ENCODE data around the gene GREB1.

Gene GREB1

GRCh38 chr2:11559066-11559785 lies 25.4 kb downstream of the GREB1 start:
- DNase-seq (ENCODE audit: low read depth in 2 of 3, low spot score in 2 of 3) = no peak

GRCh38 chr2:11559786-11560155 lies 25.9 kb downstream of the GREB1 start:
- no peak for DNase-seq (ENCODE audit: low read depth in 2 of 3, low spot score in 2 of 3)

- DNase-seq (ENCODE audit: low read depth in 2 of 3, low spot score in 2 of 3) = no peak
These were observed 27.0 kb downstream of the GREB1 start for GRCh38 chr2:11560806-11561205.

- no peak for DNase-seq (ENCODE audit: low read depth in 2 of 3, low spot score in 2 of 3)
These were observed 28.2 kb downstream of the GREB1 start for GRCh38 chr2:11562011-11562410.

GRCh38 chr2:11562476-11562875 lies 28.6 kb downstream of the GREB1 start:
- DNase-seq (ENCODE audit: low read depth in 2 of 3, low spot score in 2 of 3) = no peak

- no peak for DNase-seq (ENCODE audit: low read depth in 2 of 3, low spot score in 2 of 3)
These were observed 30.2 kb downstream of the GREB1 start for GRCh38 chr2:11563784-11564666.

- no peak for DNase-seq (ENCODE audit: low read depth in 2 of 3, low spot score in 2 of 3)
These were observed 31.1 kb downstream of the GREB1 start for GRCh38 chr2:11564816-11565567.

- no peak for DNase-seq (ENCODE audit: low read depth in 2 of 3, low spot score in 2 of 3)
These were observed 32.5 kb downstream of the GREB1 start for GRCh38 chr2:11566383-11566782.

- no peak for DNase-seq (ENCODE audit: low read depth in 2 of 3, low spot score in 2 of 3)
These were observed 33.8 kb downstream of the GREB1 start for GRCh38 chr2:11567631-11568031.

GRCh38 chr2:11568436-11568835 lies 34.6 kb downstream of the GREB1 start:
- DNase-seq (ENCODE audit: low read depth in 2 of 3, low spot score in 2 of 3) = no peak

GRCh38 chr2:11569636-11570035 lies 35.8 kb downstream of the GREB1 start:
- no peak for DNase-seq (ENCODE audit: low read depth in 2 of 3, low spot score in 2 of 3)

GRCh38 chr2:11571170-11571569 lies 37.3 kb downstream of the GREB1 start:
- no peak for DNase-seq (ENCODE audit: low read depth in 2 of 3, low spot score in 2 of 3)

GRCh38 chr2:11572996-11573395 lies 39.2 kb downstream of the GREB1 start:
- DNase-seq (ENCODE audit: low read depth in 2 of 3, low spot score in 2 of 3) = no peak

GRCh38 chr2:11573418-11574175 lies 39.8 kb downstream of the GREB1 start:
- no peak for DNase-seq (ENCODE audit: low read depth in 2 of 3, low spot score in 2 of 3)

GRCh38 chr2:11574176-11575046 lies 40.6 kb downstream of the GREB1 start:
- no peak for DNase-seq (ENCODE audit: low read depth in 2 of 3, low spot score in 2 of 3)

GRCh38 chr2:11576398-11576797 lies 42.6 kb downstream of the GREB1 start:
- DNase-seq (ENCODE audit: low read depth in 2 of 3, low spot score in 2 of 3) = no peak

GRCh38 chr2:11577101-11577883 lies 43.4 kb downstream of the GREB1 start:
- DNase-seq (ENCODE audit: low read depth in 2 of 3, low spot score in 2 of 3) = no peak

- DNase-seq (ENCODE audit: low read depth in 2 of 3, low spot score in 2 of 3) = no peak
These were observed 44.5 kb downstream of the GREB1 start for GRCh38 chr2:11578081-11578948.

Measured in activated CD8-positive, alpha-beta memory T cell treated with anti-CD3 and anti-CD28 coated beads for 48 hours (primary cell).